GM19023 (cell line): ENCODE measurements around the gene CACHD1.

ENCODE experiments used
- ATAC-seq: cut with Tn5 transposase; IDR thresholded peaks from one replicate; pipeline ENCODE4 v1.9.1; 2021; ENCODE audit warnings: mild to moderate bottlenecking, moderate library complexity; ENCODE audit not compliant: unreplicated experiment

Gene CACHD1

DNA sequence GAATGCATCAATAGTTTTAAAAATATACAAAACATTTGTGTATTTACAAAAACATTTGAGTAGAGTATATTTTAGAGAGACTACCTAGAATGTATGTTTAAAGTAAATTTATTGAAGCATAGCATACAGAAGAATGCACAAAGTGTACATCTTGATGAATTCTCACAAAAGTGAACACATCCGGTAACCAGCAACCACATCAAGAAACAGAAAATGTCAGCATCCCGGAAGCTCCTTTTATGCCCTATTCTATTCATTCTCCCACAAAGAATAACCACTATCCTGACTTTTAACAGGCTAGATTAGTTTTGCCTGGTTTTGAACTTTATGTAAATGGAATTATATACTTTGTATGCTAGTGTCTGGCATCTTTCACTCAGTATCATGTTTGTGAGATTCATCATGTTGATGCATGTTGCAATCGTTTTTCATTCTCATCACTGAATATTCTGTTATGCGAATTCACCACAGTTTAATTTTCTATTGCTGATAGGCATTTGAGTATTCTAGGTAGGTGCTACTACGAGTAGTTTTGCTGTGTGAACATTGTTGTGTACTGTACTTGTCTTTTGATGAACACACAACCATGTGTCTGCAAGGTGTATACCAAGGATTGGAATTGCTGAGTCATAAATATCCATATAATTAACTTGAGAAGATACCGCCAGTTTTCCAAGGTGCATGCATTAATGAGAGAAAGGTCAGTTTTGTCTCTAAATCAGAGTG, 75.4 kb downstream of the CACHD1 start:
- ATAC-seq, result no peak

- ATAC-seq, result no peak
Measured at GRCh38 chr1:64546013-64546412, 76.1 kb downstream of the CACHD1 start.

DNA sequence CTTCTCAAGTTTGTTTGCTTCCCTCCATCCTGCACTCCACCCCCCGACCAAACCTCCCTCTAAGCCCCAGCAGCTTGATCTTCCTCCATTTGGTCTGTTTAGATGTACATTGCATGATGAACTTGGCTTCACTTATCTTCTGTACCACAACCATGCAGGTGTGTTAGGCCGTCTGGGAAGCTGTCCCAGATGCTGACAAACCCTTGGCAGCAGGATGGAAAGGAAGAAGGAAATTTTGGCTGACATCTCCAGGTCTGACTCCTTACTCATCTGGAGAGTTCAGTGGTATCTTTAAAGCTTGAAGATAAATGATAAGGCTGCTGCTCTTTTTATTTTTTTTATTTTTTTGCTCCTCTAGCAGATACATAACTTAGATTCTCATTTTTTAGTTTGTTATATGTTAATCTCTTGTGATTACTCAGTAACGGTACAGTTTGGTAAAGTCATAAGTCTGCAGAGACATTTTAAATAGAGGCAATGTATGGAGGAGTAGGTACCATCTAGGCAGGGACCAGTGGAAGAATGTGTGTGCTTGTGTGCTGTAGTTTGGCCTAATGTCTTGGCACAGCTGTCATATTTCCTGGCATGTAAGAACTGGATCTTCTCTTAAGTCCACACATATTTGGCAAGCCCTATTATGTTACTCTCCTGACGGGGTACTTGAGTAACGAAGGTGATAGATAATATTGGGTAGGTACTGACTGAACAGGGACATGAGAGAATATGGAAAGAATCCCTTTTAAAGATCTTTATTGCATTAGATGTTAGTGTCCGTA, 79.7 kb downstream of the CACHD1 start:
- ATAC-seq, result no peak

DNA sequence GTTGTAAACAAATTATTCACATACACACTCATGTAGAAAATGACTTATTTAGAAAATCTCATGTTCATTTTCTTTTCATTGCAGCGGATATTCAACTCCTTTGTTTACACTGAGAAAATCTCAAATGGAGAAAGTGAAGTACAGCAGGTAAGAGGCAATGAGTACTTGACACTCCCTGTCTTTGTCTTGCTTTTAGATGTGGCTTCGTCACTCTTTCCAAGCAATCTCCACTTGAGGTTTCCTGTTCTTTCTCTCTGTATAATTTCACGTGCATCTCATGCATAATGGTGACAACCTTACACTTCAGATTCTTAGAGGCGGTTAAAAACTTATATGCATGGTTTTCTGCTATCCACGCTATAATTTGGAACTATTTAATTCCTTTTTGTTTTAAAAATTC, 80.6 kb downstream of the CACHD1 start:
- no peak for ATAC-seq

GRCh38 chr1:64550946-64551605, 81.1 kb downstream of the CACHD1 start:
- no peak for ATAC-seq

DNA sequence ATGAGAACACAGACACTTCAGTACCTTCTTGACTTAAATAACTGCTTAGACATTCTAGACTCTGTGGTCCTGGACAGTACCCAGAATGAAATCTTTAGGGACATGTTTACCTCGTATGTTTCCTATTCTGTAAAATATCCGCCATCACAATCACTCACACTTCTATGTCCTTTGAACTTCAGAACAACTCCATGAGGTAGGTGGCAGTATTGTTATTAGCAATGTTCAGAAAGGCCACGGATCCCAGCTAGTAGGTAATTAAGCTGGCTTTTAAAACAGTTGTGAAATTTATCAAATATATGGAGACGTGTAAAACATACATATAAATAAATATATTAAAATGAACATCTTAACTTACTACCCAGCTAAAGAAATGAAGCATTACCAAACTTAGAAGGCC, 83.4 kb downstream of the CACHD1 start:
- no peak for ATAC-seq

DNA sequence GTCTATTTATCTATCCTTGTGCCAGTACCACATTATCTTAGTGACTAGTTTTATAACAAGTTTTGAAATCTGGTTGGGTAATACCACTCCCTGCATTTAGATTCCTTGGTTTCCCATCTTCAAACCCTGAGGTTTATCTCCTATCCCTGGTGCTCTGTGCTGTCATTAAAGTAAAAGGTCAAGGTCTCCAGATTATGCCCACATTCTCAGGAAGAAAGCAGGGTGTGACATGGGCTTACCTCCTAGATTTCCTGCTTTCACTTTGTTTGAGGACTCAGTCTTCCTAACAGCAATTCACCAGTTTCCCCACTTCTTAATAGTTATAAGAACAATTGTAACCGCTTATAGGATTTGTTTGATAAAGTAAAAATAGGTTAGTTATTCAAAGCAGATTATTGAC, 86.0 kb downstream of the CACHD1 start:
- ATAC-seq, result no peak

DNA sequence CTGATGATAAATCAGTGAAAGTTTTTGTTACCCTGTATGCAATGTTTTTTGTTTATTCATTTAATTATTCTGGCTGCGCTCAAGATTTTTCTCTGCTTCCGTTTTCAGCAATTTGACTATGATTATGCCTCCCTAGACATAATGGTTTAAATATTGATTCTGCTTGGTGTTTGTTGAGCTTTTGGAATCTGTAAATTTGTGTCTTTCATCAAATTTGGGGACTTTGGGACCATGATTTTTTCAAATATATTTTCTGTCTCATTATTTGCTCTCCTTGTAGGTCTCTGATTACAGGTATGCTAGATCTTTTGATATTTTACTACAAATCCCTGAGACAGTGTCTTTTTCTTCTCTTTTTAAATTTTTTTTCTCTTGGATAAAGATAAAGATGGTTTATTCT, 92.1 kb downstream of the CACHD1 start:
- no peak for ATAC-seq

- no peak for ATAC-seq
Measured at GRCh38 chr1:64563958-64564565, 94.1 kb downstream of the CACHD1 start.

GRCh38 chr1:64564891-64565290, 95.0 kb downstream of the CACHD1 start:
- ATAC-seq, result no peak

DNA sequence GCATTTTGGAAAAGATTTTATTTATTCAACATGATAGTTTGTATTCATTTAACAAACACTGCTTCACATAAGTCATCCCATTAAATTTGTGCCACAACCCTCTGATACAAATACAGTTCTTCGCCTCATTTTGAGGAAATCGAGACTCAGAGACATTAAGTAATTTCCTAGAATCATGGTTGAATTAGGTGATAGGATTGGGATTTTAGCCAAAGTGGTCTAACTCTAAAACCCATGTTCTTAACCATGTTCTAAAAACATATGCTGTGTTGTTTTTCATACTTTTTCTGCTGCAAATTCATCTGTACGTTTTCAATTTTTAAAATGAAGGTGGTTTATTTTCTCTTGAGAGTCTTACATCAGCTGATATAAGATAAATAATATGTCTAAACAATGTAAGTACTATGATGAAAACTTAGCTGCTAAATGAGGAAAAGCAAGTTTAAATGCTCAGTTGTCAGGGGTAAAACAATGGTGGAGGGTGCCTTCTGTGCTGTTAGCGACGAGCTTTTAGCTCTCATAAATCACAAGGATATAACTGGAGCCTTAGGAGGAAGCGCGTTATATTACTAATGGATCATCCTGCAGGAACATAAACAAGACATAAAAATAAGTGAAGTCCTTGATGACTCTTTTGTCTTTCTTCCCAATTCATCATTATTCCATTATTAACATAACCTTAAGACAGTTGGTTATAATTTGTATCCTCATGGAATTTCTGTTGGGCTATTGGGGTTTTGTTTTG, 97.7 kb downstream of the CACHD1 start:
- no peak for ATAC-seq

DNA sequence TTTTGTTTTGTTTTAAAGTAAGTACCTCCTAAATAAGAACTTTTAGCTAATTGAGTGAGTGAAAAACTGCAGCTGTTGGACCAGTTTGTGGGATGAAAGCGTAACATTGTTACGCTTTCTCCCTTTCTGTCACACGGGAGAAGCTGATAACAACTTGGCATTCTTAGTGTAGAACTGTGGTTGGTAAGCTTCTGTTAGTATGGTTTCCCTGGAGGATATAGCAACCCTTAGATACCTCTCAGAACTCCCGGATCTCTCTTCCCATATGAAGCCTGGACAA, 98.2 kb downstream of the CACHD1 start:
- ATAC-seq, result no peak

GRCh38 chr1:64569411-64569810, 99.5 kb downstream of the CACHD1 start:
- no peak for ATAC-seq

GRCh38 chr1:64570267-64570855, 100.4 kb downstream of the CACHD1 start:
- ATAC-seq, result no peak

DNA sequence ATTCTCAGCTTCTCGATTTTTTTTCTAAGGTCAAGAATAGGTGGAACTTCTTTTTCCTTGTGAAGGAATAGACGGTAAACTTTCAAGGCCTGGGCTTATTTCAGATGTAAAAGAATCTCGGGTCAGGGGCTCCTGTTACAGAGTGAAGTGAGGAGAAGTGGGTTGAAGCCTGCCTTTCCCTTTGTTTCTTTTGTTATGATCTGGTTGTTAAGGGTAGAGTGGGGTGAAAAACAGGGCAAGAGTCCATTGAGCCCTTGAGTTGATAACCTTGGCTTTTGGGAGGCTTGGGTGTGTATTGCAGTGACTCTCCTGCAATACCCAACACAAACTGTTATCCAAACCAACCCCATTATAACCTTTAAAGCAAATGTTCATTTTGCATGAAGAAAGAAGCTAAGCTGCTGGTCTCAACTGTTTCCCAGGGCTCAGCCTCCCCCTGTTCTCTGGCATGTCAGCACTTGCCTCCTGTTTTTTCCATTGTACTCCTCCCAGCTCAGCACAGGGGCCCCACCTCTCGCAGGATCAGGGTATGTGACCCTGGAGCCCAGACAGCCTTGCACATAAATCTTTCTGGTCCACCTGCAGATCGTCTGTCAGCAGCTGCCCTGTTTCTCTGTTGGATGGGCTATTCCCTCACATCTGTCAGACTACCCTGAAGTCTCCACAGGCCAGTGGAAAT, 102.4 kb downstream of the CACHD1 start:
- ATAC-seq, result no peak

DNA sequence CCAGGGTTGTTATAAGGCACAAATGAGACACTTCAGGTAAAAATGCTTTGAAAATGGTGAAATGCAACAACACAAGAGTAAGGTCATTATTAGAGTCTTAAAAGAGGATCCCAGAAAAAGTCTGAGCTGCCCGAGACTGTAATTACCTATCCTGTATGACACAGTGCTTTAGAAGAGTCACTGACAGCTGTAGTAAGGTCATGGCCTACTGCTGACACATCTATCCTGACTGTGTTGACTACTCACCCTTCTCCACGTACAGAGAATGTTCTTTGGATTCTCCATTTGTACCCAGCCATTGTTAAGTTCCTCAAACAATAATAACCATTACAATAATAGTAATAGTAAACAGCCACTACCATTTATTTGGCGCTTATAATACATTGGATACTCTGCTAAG, 104.4 kb downstream of the CACHD1 start:
- no peak for ATAC-seq

DNA sequence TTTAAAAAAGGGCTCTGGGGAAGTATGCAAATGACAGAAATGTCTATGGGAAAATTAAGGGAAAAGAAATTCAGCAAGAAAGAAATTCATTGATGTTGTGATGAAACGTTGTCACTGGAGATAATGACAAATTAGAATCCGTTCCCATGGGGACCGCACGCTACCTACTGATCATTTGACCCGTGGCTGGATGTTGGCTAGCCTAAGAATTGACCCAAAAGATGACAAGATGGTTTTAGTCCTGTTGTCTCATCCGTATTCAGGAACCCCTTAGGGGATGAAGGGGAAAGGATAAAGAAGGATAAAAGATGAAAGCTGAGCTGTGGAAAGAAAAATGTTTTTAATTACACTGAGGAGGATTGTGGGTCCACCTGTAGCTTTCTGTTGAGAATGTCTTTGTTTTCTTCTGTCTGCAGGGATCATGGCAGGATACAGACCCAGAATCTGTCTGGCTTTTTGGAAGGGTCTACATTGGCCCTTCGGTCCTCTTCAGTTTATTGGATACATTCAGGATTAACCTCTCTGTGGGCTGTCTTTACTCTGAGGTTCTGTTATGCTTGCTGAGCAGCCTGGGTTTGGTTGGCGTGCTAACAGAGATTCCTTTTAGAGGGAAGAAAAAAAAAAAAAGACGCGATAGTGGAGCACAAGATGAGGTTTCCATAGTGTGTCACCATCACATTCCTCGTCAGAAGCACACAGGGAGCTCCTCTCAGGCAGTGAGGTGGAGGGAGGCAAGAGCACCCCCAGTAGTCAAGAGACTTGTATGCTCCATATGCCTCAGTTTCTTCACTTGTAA, 106.2 kb downstream of the CACHD1 start:
- ATAC-seq, result no peak

DNA sequence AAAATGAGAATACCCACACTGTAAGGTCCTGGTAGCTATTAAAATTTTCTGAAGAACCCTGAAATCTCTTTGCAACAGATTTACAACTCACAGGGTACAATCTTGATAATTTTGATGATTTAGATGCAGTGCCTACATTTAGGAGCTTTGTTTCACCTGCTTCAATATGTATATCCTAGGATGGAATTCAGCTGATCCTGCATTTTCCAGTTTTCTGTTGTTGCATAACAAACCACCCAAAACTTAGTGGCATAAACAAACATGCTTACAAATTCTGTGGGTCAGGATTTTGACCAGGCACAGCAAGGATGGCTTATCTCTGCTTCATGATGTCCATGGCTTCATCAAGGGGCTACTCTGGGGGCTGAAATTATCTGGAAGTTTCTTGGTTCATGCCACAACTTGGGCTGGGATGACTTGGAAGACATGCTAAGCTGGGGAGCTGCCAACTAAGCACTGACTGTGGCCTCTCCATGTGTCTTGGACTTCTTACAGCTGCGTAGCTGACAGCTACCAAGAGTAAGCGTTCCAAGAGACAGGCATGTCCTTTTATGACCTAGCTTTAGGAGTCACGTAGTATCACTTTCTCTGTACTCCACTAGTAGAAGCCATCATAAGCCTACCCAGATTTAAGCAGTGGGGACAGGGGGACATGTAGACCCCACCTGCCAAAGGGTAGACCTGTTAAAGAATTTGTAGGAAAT, 108.5 kb downstream of the CACHD1 start:
- ATAC-seq, result no peak

DNA sequence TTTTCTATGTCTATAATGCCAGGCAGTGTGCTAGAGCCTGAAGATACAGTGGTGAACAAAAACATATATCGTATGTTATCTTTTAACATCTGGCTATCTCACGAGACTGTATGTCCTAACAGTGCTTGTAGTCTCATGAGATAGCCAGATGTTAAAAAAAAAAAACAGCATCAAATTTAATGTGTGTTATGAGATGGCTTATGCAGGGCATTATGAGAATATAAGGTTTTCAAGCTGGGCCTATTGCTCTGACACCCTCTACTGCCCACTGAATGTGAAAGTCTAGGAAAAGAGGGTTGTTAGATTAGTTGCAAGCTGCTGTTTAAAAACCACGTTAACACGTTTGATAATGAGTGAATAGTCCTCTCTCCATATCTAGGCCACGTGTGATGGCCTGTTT, 109.8 kb downstream of the CACHD1 start:
- ATAC-seq, result no peak
